NCI-H2029 treated with DMSO at 0.1 percent for 48 hours (cell line): ENCODE measurements around the gene ESCO1.
"Not testable (repeated sequence)": the region's sequence is repeated elsewhere in the genome, so short reads cannot be mapped to it uniquely, and the experiment has no call there.

ENCODE experiments used
- DNase-seq: peaks from one replicate; lab custom pipeline; 2025; lab: John Stamatoyannopoulos, UW

Gene ESCO1

DNA sequence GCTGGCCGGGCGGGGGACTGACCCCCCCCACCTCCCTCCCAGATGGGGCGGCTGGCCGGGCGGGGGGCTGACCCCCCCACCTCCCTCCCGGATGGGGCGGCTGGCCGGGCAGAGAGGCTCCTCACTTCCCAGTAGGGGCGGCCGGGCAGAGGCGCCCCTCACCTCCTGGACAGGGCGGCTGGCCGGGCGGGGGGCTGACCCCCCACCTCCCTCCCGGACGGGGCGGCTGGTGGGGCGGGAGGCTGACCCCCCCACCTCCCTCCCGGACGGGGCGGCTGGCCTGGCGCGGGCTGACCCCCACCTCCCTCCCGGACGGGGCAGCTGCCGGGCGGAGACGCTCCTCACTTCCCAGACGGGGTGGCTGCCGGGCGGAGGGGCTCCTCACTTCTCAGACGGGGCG, 8.1 kb downstream of the ESCO1 start:
- not testable (repeated sequence) for DNase-seq

- DNase-seq = no peak
Observed at GRCh38 chr18:21584391-21584790, 16.1 kb downstream of the ESCO1 start.

GRCh38 chr18:21575656-21576055, 24.8 kb downstream of the ESCO1 start:
- no peak for DNase-seq

DNA sequence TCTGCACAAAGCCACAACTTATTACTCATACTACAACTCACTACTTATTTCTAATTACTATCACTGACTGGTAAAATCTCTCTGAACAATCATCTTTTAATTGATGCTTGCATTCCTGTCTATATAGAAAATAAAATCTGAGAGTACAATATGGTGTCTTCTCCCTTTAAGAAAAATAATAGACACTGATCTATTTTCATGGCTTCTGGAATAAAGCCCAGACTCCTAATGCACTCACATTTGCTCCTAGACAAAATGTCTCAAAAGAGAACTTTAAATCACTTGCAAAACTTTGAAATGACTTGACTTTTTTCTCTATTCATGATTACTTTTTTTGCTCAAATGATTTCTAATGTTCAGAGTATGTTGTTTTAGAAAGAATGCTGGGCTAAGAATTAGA, 28.7 kb downstream of the ESCO1 start:
- no peak for DNase-seq

DNA sequence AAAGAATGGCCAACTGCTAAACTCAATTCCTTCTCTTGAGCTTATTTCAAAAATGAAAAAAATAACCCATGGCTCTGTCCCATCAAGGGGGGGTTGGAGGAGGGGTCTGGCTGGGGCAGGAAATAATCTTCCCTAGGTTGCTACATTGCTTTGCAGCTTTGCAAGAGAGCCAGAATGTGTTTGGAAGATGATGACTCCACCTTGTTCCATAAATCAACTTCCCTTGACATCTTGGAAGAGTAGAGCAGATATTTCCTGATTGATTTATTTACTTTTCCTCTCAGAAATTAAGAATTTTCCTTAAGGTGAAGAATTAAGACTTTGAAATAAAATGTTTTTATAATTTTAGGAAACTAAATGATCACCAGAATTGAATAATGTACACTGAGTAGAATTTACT, 41.3 kb downstream of the ESCO1 start:
- no peak for DNase-seq

GRCh38 chr18:21557607-21558253, 42.8 kb downstream of the ESCO1 start:
- no peak for DNase-seq

- no peak for DNase-seq
Observed at GRCh38 chr18:21550510-21550970, 50.0 kb downstream of the ESCO1 start.

DNA sequence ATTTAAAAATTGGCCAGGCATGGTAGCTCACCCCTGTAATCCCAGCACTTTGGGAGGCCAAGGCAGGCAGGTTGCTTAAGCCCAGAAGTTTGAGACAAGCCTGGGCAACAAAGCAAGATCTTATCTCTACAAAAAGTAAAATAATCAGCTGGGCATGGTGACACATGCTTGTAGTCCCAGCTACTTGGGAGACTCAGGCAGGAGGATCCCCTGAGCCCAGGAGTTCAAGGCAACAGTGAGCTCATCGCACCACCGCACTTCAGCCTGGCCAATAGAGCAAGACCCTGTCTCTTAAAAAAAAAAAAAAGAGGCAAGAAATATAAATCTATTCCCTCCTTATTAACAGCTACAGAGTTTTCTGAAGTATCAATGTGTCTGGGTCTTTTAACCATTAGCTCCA, 51.9 kb downstream of the ESCO1 start:
- DNase-seq = no peak

- no peak for DNase-seq
Observed at GRCh38 chr18:21546423-21546822, 54.1 kb downstream of the ESCO1 start.

DNA sequence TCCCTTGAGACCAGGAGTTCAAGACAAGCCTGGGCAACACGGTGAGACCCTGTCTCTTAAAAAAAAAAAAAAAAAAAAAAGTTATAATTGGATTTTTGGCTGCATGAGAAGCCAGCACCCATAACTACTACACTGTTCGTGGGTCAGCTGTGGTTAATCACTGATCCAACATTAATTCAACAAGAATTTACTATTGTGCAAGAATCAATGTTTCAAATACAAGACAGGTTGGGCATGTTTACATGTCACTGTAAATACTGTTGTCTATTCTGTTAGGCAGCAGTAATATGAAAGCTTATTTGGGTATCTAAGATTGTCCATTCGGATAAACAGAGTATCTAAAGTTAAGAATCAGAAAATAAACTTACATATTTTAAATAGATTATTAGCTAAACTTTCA, 62.3 kb downstream of the ESCO1 start:
- no peak for DNase-seq

GRCh38 chr18:21534327-21534726, 66.2 kb downstream of the ESCO1 start:
- no peak for DNase-seq

DNA sequence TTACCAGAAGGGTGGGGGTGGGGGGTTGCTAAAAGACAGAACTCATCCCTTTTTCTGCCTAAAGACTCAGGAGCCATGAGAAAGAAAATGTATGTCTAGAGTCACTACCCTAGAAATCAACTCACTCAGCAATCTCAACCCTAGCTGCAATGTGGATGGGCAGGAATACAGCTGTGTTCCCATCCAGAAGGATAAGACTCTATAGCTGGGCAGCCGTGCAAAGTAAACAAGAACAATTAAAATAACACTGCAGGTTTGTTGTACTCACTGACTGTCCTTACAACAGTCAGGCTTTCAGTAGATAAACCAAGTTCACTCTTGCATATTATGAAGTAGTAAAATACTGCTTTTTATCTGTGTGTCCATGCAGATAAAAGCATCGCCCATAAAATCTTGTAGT, 74.0 kb downstream of the ESCO1 start:
- DNase-seq = no peak

GRCh38 chr18:21525916-21526315, 74.6 kb downstream of the ESCO1 start:
- no peak for DNase-seq

DNA sequence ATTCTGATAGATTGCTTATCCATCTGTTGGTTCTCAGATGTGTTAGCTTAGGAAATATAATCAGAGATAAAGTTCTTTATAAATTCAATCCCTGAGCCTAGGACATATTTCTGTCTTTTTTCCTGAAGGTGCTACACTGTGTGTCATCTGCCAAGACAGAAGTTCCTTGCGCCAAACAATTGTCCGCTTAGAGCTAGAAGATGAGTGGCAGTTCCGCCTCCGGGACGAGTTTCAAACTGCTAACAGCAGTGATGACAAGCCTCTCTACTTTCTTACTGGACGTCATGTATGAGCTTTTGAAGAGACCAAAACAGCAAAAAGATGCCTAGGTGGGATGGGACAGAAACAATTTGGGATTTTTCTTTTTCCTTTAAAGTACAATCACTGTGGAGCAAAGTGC, 78.0 kb downstream of the ESCO1 start:
- no peak for DNase-seq

GRCh38 chr18:21513741-21514140, 86.8 kb downstream of the ESCO1 start:
- DNase-seq = no peak

DNA sequence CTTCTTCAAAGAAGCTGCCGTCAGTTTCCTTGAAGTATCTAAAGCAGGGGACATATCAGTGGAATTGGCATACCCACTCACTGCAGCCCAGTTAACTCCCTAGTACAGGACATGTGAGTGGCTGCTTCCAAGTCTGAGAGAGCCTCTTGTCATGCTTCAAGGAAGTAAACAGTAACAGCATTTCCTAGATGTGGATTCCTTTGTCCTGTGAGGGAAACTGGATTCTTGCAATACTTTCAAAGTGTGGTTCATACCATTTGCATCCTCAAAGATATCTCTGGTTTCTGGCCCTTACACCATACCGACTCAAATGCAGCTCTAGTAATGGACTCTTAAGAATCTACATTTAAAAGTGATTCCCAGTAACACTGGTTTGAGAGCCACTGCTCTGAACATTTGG, 87.2 kb downstream of the ESCO1 start:
- DNase-seq = no peak

DNA sequence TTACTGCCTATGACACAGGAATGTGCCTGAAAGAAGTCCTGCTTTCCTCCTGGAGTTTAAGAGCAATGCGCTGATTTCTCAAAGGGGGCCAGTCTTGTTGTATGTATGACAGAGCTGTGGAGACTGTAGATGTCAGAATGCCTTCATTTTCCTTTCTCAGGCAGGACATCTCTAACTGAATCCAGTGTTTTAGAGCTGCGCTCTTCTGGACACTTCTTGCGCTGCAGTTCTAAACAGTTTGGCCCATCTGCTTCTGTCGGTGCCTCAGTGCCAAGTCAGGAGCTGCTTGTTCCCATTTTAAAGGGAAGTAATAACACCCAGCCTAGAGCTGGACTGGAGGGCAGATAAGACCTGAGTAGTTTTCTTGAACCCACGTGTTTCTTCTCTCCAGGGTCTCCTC, 91.4 kb downstream of the ESCO1 start:
- no peak for DNase-seq

DNA sequence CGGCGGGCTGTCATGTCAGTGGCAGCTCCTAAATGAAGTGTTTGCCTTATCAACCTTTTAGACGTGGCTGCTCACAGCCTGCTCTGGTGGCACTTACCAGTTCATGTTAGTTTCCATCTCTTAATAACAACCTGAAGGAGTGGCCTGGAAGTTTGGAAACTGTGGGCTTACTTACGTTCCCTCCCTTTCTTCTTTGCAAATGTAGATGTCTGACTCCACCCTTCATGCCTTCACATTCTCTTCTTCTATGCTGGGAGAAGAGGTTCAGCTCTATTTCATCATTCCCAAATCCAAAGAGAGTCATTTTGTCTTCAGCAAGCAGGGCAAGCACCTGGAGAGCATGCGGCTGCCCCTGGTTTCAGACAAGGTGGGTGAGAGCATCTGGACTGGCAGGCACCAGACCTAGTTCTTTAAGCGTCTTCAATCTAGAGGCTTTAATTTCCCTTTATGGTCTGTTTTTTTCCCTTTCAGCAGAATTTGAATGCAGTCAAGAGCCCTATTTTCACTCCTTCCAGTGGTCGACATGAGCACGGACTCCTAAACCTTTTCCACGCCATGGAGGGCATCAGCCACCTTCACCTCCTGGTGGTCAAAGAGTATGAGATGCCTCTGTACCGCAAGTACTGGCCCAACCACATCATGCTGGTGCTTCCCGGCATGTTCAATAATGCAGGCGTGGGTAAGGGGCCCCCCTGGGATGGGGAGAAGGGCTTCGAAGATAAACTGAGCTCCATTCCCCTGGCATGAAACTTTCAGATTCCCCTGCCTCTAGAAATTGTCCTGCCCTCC, 92.4 kb downstream of the ESCO1 start:
- no peak for DNase-seq

- DNase-seq = no peak
Observed at GRCh38 chr18:21502661-21503060, 97.8 kb downstream of the ESCO1 start.

DNA sequence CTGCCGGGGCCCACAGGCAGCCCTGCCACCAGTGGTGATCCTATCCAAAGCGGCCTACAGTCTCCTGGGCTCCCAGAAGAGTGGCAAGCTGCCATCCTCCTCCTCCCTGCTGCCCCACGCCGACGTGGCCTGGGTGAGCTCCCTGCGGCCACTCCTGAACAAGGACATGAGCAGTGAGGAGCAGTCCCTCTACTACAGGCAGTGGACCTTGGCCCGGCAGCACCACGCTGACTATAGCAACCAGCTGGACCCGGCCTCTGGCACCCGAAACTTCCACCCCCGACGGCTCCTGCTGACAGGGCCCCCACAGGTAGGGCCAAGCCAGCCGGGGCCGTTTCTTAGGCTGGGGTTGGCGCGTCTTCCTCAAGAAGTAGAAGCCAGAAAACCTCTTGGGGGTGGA, 100.5 kb downstream of the ESCO1 start:
- DNase-seq = no peak

- no peak for DNase-seq
Observed at GRCh38 chr18:21496277-21496835, 104.1 kb downstream of the ESCO1 start.

- DNase-seq = no peak
Observed at GRCh38 chr18:21490748-21491147, 109.8 kb downstream of the ESCO1 start.

- no peak for DNase-seq
Observed at GRCh38 chr18:21489919-21490495, 110.5 kb downstream of the ESCO1 start.
